ENCODE measurements around the gene FAN1. TPM values are rescaled to one million over a fixed set of nuclear protein-coding genes. Genes with fewer than 3 reads are reported as not detected.

The FAN1 gene
- polyA plus RNA-seq, 1 experiment, result 11.8 TPM

DNA sequence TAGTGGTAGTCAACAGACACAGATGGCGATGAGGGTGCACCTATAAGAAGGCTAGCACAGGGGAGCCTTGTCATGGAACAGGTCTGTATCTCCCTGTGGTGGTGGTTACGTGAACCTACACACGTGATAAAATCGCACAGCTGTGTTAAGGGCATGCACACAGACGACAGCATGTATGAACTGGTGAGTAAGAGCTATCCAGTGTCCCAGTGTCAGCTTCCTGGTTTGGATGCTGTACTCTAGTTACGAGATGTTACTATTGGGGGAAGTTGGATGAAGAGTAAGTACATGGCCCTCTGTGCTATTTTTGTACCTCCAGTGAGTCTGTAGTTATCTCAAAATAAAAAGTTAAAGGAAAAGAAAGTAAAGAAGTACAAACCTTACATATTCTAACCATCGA lies 49.5 kb downstream of the FAN1 start:
- DNase-seq (ENCODE audit: low read depth, low spot score), result no peak
- TF ChIP-seq CTCF (IDR thresholded peaks at IDR 0.05; ENCODE audit: low read depth, low read length), result no peak
- H3K9me3 ChIP-seq (ENCODE audit: control insufficient read depth, insufficient read depth, low read length), result no peaks in the 10 kb centered on the region; the same call in 1 of the 2 replicates
- ChIA-PET CTCF (interaction anchor here (0.6 to 1.7 kb wide), 3 partner anchors 175 to 536 kb away, joined by 3 to 7 read pairs (median 4); no protein-coding TSS in a partner anchor), POLR2A (interaction anchor here (2.0 kb wide), 1 partner anchor 38 kb away, joined by 8 read pairs; the partner anchor contains the start of gene MTMR10)
- no peaks in the 10 kb centered on the region for H3K27me3 ChIP-seq (ENCODE audit: control insufficient read depth, insufficient read depth, low read length)
- no peak overlapping the region for H3K4me3 ChIP-seq (ENCODE audit: low read depth, low read length)
- H3K27ac ChIP-seq (ENCODE audit: low read depth, low read length), result peak overlapping the region; percentile 11

DNA sequence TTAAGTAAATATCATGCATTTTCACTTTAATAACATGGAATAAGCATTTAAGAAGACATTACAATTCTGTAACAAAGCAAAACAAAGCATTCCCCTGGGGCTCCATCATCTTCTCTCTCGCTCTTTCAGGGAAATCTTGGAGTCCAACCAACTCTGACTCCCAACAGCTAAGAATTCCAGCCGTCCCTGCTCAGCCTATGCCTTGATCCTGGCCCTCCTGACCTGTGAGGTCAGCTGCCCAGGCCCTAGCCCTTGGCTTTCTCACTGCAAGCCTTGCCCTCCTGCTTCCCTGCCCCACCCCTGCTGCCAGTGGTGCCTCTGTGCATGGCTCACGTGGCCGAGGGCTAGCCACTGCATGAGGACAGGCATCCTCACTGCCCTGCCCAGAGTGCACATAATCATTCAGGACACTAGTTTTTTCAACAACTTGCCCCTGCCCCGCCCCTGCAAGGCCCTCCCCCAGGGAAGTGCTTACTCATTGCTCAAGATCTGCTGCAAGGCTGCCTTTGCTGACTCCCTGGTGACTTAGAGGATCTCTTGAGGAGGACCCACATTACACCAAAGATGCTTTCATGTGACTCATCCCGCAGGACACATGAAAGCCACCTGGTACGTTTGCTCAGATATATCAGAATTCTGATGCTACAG lies 50.1 kb downstream of the FAN1 start:
- DNase-seq (ENCODE audit: low read depth, low spot score), result peak; percentile 74
- Histone ChIP-seq H3K4me3 (ENCODE audit: low read depth, low read length) (no peak overlapping the region), H3K9me3 (ENCODE audit: control insufficient read depth, insufficient read depth, low read length) (no peaks in the 10 kb centered on the region; the same call in 1 of the 2 replicates), H3K27ac (ENCODE audit: low read depth, low read length) (peak overlapping the region; percentile 91), H3K27me3 (ENCODE audit: control insufficient read depth, insufficient read depth, low read length) (no peaks in the 10 kb centered on the region)
- ChIA-PET POLR2A (interaction anchor here (2.0 kb wide), 1 partner anchor 38 kb away, joined by 8 read pairs; the partner anchor contains the start of gene MTMR10), CTCF (interaction anchor here (0.6 to 1.7 kb wide), 3 partner anchors 174 to 535 kb away, joined by 3 to 7 read pairs (median 4); no protein-coding TSS in a partner anchor)
- TF ChIP-seq CTCF (IDR thresholded peaks at IDR 0.05; ENCODE audit: low read depth, low read length), result no peak

DNA sequence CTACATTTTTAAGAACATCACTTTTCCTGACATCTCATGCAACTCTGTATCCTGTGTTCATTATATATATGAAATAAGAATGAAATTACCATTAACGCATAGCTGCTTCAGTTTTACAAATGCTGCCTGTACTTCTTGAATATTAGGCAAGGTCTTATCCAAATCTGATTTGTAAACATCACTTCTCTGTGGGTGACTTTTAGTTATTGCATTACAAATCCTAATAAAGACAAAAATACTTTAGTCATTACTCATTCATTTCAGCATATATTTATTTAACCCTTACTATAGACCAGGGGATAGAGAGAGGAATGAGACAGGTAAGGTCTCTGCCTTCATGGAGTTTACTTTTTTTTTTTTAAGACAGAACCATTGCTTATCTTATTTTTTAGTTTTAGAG lies 51.0 kb downstream of the FAN1 start:
- ChIA-PET POLR2A (interaction anchor here (2.0 kb wide), 1 partner anchor 37 kb away, joined by 8 read pairs; the partner anchor contains the start of gene MTMR10), CTCF (interaction anchor here (1.7 kb wide), 1 partner anchor 175 kb away, joined by 7 read pairs; no protein-coding TSS in a partner anchor)
- TF ChIP-seq CTCF (IDR thresholded peaks at IDR 0.05; ENCODE audit: low read depth, low read length), result no peak
- no peak for DNase-seq (ENCODE audit: low read depth, low spot score)
- Histone ChIP-seq H3K9me3 (ENCODE audit: control insufficient read depth, insufficient read depth, low read length) (no peaks in the 10 kb centered on the region; the same call in 1 of the 2 replicates), H3K27me3 (ENCODE audit: control insufficient read depth, insufficient read depth, low read length) (no peaks in the 10 kb centered on the region), H3K4me3 (ENCODE audit: low read depth, low read length) (no peak overlapping the region), H3K27ac (ENCODE audit: low read depth, low read length) (no peak overlapping the region)

- Histone ChIP-seq H3K27me3 (ENCODE audit: control insufficient read depth, insufficient read depth, low read length) (no peaks in the 10 kb centered on the region), H3K27ac (ENCODE audit: low read depth, low read length) (no peak overlapping the region), H3K9me3 (ENCODE audit: control insufficient read depth, insufficient read depth, low read length) (no peaks in the 10 kb centered on the region; the same call in 1 of the 2 replicates), H3K4me3 (ENCODE audit: low read depth, low read length) (no peak overlapping the region)
- DNase-seq (ENCODE audit: low read depth, low spot score), result no peak
- TF ChIP-seq CTCF (IDR thresholded peaks at IDR 0.05; ENCODE audit: low read depth, low read length), result no peak
- POLR2A ChIA-PET, result no interaction called here
- CTCF ChIA-PET, result no interaction called here
Observed at GRCh38 chr15:30956216-30957124, 52.8 kb downstream of the FAN1 start.

Data from AG04450 (cell line).